HepG2 (cell line): ENCODE results near the gene INTS14. TPM values are rescaled to one million over a fixed set of nuclear protein-coding genes. Genes with fewer than 3 reads are reported as not detected.

ENCODE experiments used
- ARID3A ChIP-seq: IDR thresholded peaks from 2 replicates; pipeline ENCODE4 v1.6.1; 2012; ENCODE audit warnings: low read depth, low read length, improper control_type of control experiment
- ATF2 ChIP-seq: sonication (generic); formaldehyde crosslinking; IDR thresholded peaks from 2 replicates; pipeline ENCODE4 v1.4.0; 2020; ENCODE audit warnings: missing genetic modification reagents
- ATF6 ChIP-seq: sonication (generic); formaldehyde crosslinking; conservative IDR thresholded peaks from 2 replicates; pipeline ENCODE4 v1.4.0; 2020; ENCODE audit warnings: missing genetic modification reagents
- BRD4 ChIP-seq: sonication (generic); formaldehyde crosslinking; IDR thresholded peaks from 2 replicates; pipeline ENCODE4 v1.4.0; 2020; ENCODE audit warnings: missing genetic modification reagents
- DNMT3B ChIP-seq: conservative IDR thresholded peaks from 2 replicates; pipeline ENCODE4 v1.6.1; 2016; ENCODE audit warnings: missing biosample characterization, control low read depth
- HDAC6 ChIP-seq: fragments of 200-600 bp; sonication (generic); IDR thresholded peaks from 2 replicates; pipeline ENCODE4 v1.7.0; 2017; ENCODE audit warnings: mild to moderate bottlenecking, antibody characterized with exemption, low read length, low read depth
- HES4 ChIP-seq: sonication (generic); formaldehyde crosslinking; IDR thresholded peaks from 2 replicates; pipeline ENCODE4 v1.9.0; 2021; ENCODE audit warnings: mild to moderate bottlenecking, missing genetic modification reagents, borderline replicate concordance
- HINFP ChIP-seq: sonication (generic); formaldehyde crosslinking; IDR thresholded peaks from 2 replicates; pipeline ENCODE4 v1.4.0; 2020; ENCODE audit warnings: low read depth, mild to moderate bottlenecking, missing genetic modification reagents
- HOXD1 ChIP-seq: sonication (generic); formaldehyde crosslinking; IDR thresholded peaks from 2 replicates; pipeline ENCODE4 v1.5.0; 2020; ENCODE audit warnings: missing genetic modification reagents
- POLR2A ChIP-seq, 2 experiments: IDR thresholded peaks; 2 replicates each; pipeline ENCODE4 v1.6.1; 2011; ENCODE audit warnings: low read depth in 2 of 2, low read length in 2 of 2, mild to moderate bottlenecking in 1 of 2, moderate library complexity in 1 of 2; ENCODE audit not compliant: insufficient read depth in 1 of 2
- RBM22 ChIP-seq: fragments of 200-400 bp; formaldehyde crosslinking; optimal IDR thresholded peaks from 2 replicates; pipeline ENCODE3; 2017; ENCODE audit warnings: mild to moderate bottlenecking, low read length, moderate library complexity
- SMAD1 ChIP-seq: sonication (generic); formaldehyde crosslinking; IDR thresholded peaks from 2 replicates; pipeline ENCODE4 v1.4.0; 2020; ENCODE audit warnings: missing genetic modification reagents, low read depth, mild to moderate bottlenecking, borderline replicate concordance
- SMYD3 ChIP-seq: sonication (generic); formaldehyde crosslinking; IDR thresholded peaks from 2 replicates; pipeline ENCODE4 v1.8.1; 2023; ENCODE audit warnings: mild to moderate bottlenecking, missing genetic modification reagents
- TRIM22 ChIP-seq: fragments of 450-650 bp; IDR thresholded peaks from 2 replicates; pipeline ENCODE4 v1.6.1; 2017
- ZBTB7B ChIP-seq: sonication (generic); formaldehyde crosslinking; IDR thresholded peaks from 2 replicates; pipeline ENCODE4 v1.4.0; 2020; ENCODE audit warnings: missing genetic modification reagents
- ZMYM4 ChIP-seq: sonication (generic); formaldehyde crosslinking; IDR thresholded peaks from 2 replicates; pipeline ENCODE4 v1.8.1; 2023; ENCODE audit warnings: mild to moderate bottlenecking, missing genetic modification reagents
- ZNF232 ChIP-seq: sonication (generic); formaldehyde crosslinking; IDR thresholded peaks from 2 replicates; pipeline ENCODE4 v1.4.0; 2020; ENCODE audit warnings: missing genetic modification reagents, borderline replicate concordance
- ZNF564 ChIP-seq: sonication (generic); formaldehyde crosslinking; IDR thresholded peaks from 2 replicates; pipeline ENCODE4 v1.8.1; 2023; ENCODE audit warnings: mild to moderate bottlenecking, missing genetic modification reagents
- ZNF670 ChIP-seq: sonication (generic); formaldehyde crosslinking; IDR thresholded peaks from 2 replicates; pipeline ENCODE4 v1.8.0; 2022; ENCODE audit warnings: mild to moderate bottlenecking, missing genetic modification reagents, borderline replicate concordance
- ZSCAN22 ChIP-seq: sonication (generic); formaldehyde crosslinking; IDR thresholded peaks from 2 replicates; pipeline ENCODE4 v1.4.0; 2020; ENCODE audit warnings: mild to moderate bottlenecking, missing genetic modification reagents
- ZSCAN31 ChIP-seq: sonication (generic); formaldehyde crosslinking; IDR thresholded peaks from 2 replicates; pipeline ENCODE4 v1.5.0; 2020; ENCODE audit warnings: low read depth, mild to moderate bottlenecking, missing genetic modification reagents
- polyA plus RNA-seq, 8 experiments: library from polyadenylated mRNA; depleted of rRNA in 3 of 8; stranded (reverse) in 7 of 8; unstranded in 1 of 8; fragments of >200 nt; fragmentation: Illumina TruSeq in 4 of 8; extraction: Trizol in 4 of 8; gene quantifications; 2 replicates each; pipeline versions ENCODE4 v1.2.1 to v1.2.3, GENCODE V29; 2011 to 2016; ENCODE audit warnings: low read depth in 4 of 8, missing spikeins in 1 of 8, mixed read lengths in 1 of 8; ENCODE audit not compliant: insufficient read depth in 1 of 8
- total RNA-seq, 5 experiments: library from RNA; depleted of rRNA; stranded (reverse); fragments of >200 nt; fragmentation: Illumina TruSeq; extraction: Trizol; gene quantifications; 2 replicates each; pipeline ENCODE4 v1.2.3, GENCODE V29; 2016; ENCODE audit warnings: low read depth in 1 of 5

INTS14 gene
- total and polyA plus RNA-seq, 2 of the 13 experiments (the other 11 are each of a cell fraction or from before 2014, with no cell fraction given): 41.4 to 52.0 TPM

GRCh38 chr15:65610871-65611718, at the start of gene INTS14 (continued):
- peak; percentile 42 for TF ChIP-seq HOXD1
- TF ChIP-seq ZMYM4 (CRISPR knock-in tag): peak; percentile 98
- TF ChIP-seq ATF6 (CRISPR knock-in tag): peak; percentile 68; the same call in 1 of the 2 replicates
- peak; percentile 82; the same call in 1 of the 2 replicates for TF ChIP-seq ZNF564 (CRISPR knock-in tag)
- peak; percentile 74; the same call in 1 of the 2 replicates for TF ChIP-seq ZNF232 (CRISPR knock-in tag)
- TF ChIP-seq ATF2 (CRISPR knock-in tag): peak; percentile 91
- TF ChIP-seq ZSCAN31 (CRISPR knock-in tag): peak; percentile 85
- TF ChIP-seq SMYD3: 0 out of 2 replicates have a peak, but pooled peaks have one; percentile 75
- no peak for TF ChIP-seq HDAC6
- TF ChIP-seq ZNF670 (CRISPR knock-in tag): peak; percentile 96
- TF ChIP-seq HES4 (CRISPR knock-in tag): peak; percentile 50
- no peak for TF ChIP-seq TRIM22
- no peak for TF ChIP-seq DNMT3B (CRISPR knock-in tag)
- peak; percentile 87 to 91 for TF ChIP-seq POLR2A (IDR thresholded peaks at IDR 0.05; ENCODE audit: insufficient read depth in 1 of 2, low read depth in 2 of 2, low read length in 2 of 2)
- peak; percentile 82 for TF ChIP-seq HINFP (CRISPR knock-in tag)
- no peak for TF ChIP-seq SMAD1 (CRISPR knock-in tag)
- TF ChIP-seq BRD4: peak; percentile 87
- TF ChIP-seq ZSCAN22 (CRISPR knock-in tag): peak; percentile 52; the same call in 1 of the 2 replicates
- TF ChIP-seq RBM22: no peak
- TF ChIP-seq ARID3A: peak; percentile 60; the same call in 1 of the 2 replicates
- TF ChIP-seq ZBTB7B (CRISPR knock-in tag): peak; percentile 97
